ENCODE data around the gene DVL1. TPM values are rescaled to one million over a fixed set of nuclear protein-coding genes. Genes with fewer than 3 reads are reported as not detected.

Gene DVL1
- total RNA-seq, 2 experiments from 2014 or later: 35.5 to 37.4 TPM

DNA sequence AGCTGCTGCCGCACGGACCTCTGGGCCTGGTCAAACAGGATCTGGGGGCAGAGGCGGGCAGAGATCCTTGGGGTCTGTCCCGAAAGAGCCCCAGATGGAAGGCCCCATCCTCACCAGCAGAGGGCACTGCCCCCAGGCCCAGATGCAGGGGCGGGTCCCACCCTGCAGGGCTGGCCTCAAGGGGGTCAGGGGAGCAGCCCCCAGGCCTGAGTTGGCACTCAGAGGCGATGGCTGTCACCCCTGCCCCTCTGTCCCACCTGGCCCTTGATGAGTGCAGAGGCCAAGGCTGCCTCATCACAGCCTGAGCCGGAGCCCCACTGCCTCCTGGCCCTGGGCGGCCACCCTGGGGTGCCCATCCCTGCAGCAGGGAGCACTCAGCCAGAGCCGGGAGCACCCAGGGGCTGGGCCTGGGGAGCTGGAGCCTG, 47.2 kb downstream of the DVL1 start:
- no peaks in the 10 kb centered on the region for H3K27me3 Mint-ChIP-seq
- POLR2A ChIA-PET: no interaction called here
- no peak for DNase-seq

GRCh38 chr1:1300352-1300739, 48.9 kb downstream of the DVL1 start:
- no peak for ATAC-seq (ENCODE audit: low read depth)
- no peaks in the 10 kb centered on the region for H3K9me3 Mint-ChIP-seq
- no peaks in the 10 kb centered on the region for H3K27me3 Mint-ChIP-seq
- H3K27ac Mint-ChIP-seq: no peak overlapping the region
- no peak for DNase-seq
- H3K4me3 Mint-ChIP-seq: no peak overlapping the region
- peaks cover 3% of the 10 kb centered on the region for H3K4me1 Mint-ChIP-seq
- no peaks in the 10 kb centered on the region for H3K36me3 Mint-ChIP-seq
- POLR2A ChIA-PET: no interaction called here

More for the DNA sequence above, 47.2 kb downstream of the DVL1 start:
- peaks cover 14% of the 10 kb centered on the region for H3K4me1 Mint-ChIP-seq
- ATAC-seq (ENCODE audit: low read depth): no peak
- no peaks in the 10 kb centered on the region for H3K9me3 Mint-ChIP-seq
- H3K4me3 Mint-ChIP-seq: no peak overlapping the region
- no peak overlapping the region for H3K27ac Mint-ChIP-seq
- no peaks in the 10 kb centered on the region for H3K36me3 Mint-ChIP-seq

GRCh38 chr1:1299686-1300351, 49.4 kb downstream of the DVL1 start:
- H3K27ac Mint-ChIP-seq: no peak overlapping the region
- H3K27me3 Mint-ChIP-seq: no peaks in the 10 kb centered on the region
- peak; percentile 51 for ATAC-seq (ENCODE audit: low read depth)
- H3K4me3 Mint-ChIP-seq: no peak overlapping the region
- DNase-seq: no peak
- H3K36me3 Mint-ChIP-seq: no peaks in the 10 kb centered on the region
- peaks cover 2% of the 10 kb centered on the region for H3K4me1 Mint-ChIP-seq
- no peaks in the 10 kb centered on the region for H3K9me3 Mint-ChIP-seq
- POLR2A ChIA-PET: no interaction called here

GRCh38 chr1:1298861-1299685, 50.1 kb downstream of the DVL1 start:
- Mint-ChIP-seq H3K27me3 (no peaks in the 10 kb centered on the region), H3K4me1 (no peaks in the 10 kb centered on the region), H3K9me3 (no peaks in the 10 kb centered on the region), H3K36me3 (no peaks in the 10 kb centered on the region), H3K4me3 (no peak overlapping the region), H3K27ac (no peak overlapping the region)
- DNase-seq: no peak
- ATAC-seq (ENCODE audit: low read depth): peak; percentile 13
- POLR2A ChIA-PET: no interaction called here

- Mint-ChIP-seq H3K9me3 (no peaks in the 10 kb centered on the region), H3K27me3 (no peaks in the 10 kb centered on the region), H3K4me3 (no peak overlapping the region), H3K4me1 (no peaks in the 10 kb centered on the region), H3K36me3 (no peaks in the 10 kb centered on the region), H3K27ac (no peak overlapping the region)
- no peak for ATAC-seq (ENCODE audit: low read depth)
- POLR2A ChIA-PET: no interaction called here
- DNase-seq: no peak
Measured at GRCh38 chr1:1297802-1298424, 51.3 kb downstream of the DVL1 start.

DNA sequence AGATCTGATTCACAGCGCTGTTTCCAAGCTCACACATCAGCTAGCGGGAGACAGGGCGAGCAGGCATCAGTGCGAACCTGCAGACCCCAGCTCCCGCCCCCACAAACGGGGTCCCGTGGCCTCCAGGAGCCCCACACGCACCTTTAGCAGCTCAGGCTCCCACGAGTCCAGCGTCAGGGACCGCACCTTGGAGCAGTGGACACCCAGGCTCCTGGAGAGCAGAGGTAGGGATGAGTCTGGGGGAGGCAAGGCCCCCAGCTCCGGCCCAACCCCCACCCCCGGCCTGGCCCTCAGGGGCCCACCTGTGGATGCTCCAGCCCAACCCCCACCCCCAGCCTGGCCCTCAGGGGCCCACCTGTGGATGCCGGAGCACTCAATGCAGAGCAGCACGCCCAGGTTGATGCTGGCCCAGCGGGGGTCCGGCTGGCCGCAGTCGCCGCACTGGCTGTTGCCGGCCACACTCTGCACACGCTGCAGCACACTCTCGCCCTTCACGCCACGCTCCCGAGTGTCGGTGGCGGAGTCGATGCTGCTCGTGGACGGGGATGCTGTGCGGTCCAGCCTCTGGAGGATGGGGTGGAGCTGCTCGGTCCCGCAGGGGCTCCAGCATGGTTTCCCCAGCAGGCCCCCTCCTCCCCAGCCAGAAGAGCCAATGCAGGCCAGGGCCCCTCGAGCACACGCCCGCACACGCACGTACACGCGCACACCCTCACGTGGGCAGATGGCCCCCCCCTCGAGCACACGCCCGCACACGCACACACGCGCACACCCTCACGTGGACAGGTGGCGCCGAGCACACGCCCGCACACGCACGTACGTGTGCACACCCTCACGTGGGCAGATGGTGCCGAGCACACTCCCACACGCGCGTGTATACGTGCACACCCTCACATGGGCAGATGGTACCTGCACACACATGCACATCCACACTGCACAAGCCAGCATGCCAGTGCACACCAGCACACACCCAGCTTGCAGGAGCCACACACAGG, 52.9 kb downstream of the DVL1 start:
- no peaks in the 10 kb centered on the region for H3K27me3 Mint-ChIP-seq
- POLR2A ChIA-PET: no interaction called here
- H3K36me3 Mint-ChIP-seq: no peaks in the 10 kb centered on the region
- no peak overlapping the region for H3K27ac Mint-ChIP-seq
- H3K4me1 Mint-ChIP-seq: no peaks in the 10 kb centered on the region
- H3K4me3 Mint-ChIP-seq: no peak overlapping the region
- no peaks in the 10 kb centered on the region for H3K9me3 Mint-ChIP-seq
- DNase-seq (no peak), ATAC-seq (ENCODE audit: low read depth) (no peak)

GRCh38 chr1:1295154-1295923, 53.9 kb downstream of the DVL1 start:
- Mint-ChIP-seq H3K4me1 (no peaks in the 10 kb centered on the region), H3K27ac (no peak overlapping the region), H3K9me3 (no peaks in the 10 kb centered on the region), H3K27me3 (no peaks in the 10 kb centered on the region), H3K4me3 (no peak overlapping the region), H3K36me3 (no peaks in the 10 kb centered on the region)
- DNase-seq (no peak), ATAC-seq (ENCODE audit: low read depth) (no peak)
- POLR2A ChIA-PET: no interaction called here

DNA sequence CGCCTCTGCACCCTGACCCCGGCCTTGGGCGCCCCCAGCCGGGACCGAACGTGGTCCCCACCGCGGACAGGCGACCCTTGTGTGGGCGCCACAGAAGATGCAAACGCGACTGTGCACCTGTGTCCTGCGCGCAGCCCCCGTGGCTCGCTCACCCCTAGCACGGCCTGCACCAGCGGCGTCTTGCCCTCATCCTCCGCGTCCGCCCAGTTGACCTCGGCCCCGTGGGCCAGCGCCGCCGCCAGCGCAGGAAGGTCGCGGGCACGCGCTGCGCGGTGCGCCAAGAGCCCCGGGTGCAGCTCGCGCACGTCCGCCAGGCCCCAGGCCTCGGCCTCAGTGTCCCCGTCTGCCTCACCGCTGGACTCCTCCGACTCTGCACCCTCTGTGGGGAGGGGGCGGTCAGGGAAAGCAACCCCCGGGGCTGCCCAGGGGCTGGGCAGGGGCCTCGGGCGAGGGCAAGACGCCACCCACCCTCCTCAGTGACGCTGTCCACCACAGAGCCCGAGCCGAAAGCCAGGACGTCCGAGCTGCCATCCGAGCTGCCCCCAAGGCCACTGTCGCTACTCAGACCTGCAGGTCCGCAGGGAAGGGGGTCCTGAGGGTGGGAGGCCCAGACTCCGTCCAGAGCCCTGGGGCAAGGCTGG, 54.8 kb downstream of the DVL1 start:
- Mint-ChIP-seq H3K27me3 (no peaks in the 10 kb centered on the region), H3K9me3 (no peaks in the 10 kb centered on the region), H3K36me3 (no peaks in the 10 kb centered on the region), H3K27ac (no peak overlapping the region), H3K4me1 (no peaks in the 10 kb centered on the region), H3K4me3 (no peak overlapping the region)
- POLR2A ChIA-PET: no interaction called here
- DNase-seq (no peak), ATAC-seq (ENCODE audit: low read depth) (no peak)

GRCh38 chr1:1293263-1294249, 55.7 kb downstream of the DVL1 start:
- Mint-ChIP-seq H3K4me1 (no peaks in the 10 kb centered on the region), H3K36me3 (no peaks in the 10 kb centered on the region), H3K4me3 (no peak overlapping the region), H3K27ac (no peak overlapping the region), H3K27me3 (no peaks in the 10 kb centered on the region), H3K9me3 (no peaks in the 10 kb centered on the region)
- ATAC-seq (ENCODE audit: low read depth) (no peak), DNase-seq (peak; percentile 31)
- POLR2A ChIA-PET: no interaction called here

- no peak overlapping the region for H3K27ac Mint-ChIP-seq
- no peaks in the 10 kb centered on the region for H3K36me3 Mint-ChIP-seq
- H3K9me3 Mint-ChIP-seq: no peaks in the 10 kb centered on the region
- no peak overlapping the region for H3K4me3 Mint-ChIP-seq
- POLR2A ChIA-PET: no interaction called here
- no peaks in the 10 kb centered on the region for H3K27me3 Mint-ChIP-seq
- ATAC-seq (ENCODE audit: low read depth): no peak
- no peaks in the 10 kb centered on the region for H3K4me1 Mint-ChIP-seq
- peak; percentile 30 for DNase-seq
Measured at GRCh38 chr1:1292851-1293250, 56.4 kb downstream of the DVL1 start.

- DNase-seq (no peak), ATAC-seq (ENCODE audit: low read depth) (no peak)
- Mint-ChIP-seq H3K27ac (no peak overlapping the region), H3K4me3 (no peak overlapping the region), H3K27me3 (no peaks in the 10 kb centered on the region), H3K36me3 (no peaks in the 10 kb centered on the region), H3K9me3 (no peaks in the 10 kb centered on the region), H3K4me1 (no peaks in the 10 kb centered on the region)
- POLR2A ChIA-PET: interaction anchor here (1.1 kb wide), 1 partner anchor 170 kb away, joined by 5 read pairs; no protein-coding TSS in a partner anchor
Measured at GRCh38 chr1:1292442-1292779, 56.8 kb downstream of the DVL1 start.
